ENCODE measurements around the gene EPN1. TPM values are rescaled to one million over a fixed set of nuclear protein-coding genes. Genes with fewer than 3 reads are reported as not detected.

EPN1 gene
- total RNA-seq, 1 donor from 2014 or later, result 40.3 TPM

DNA sequence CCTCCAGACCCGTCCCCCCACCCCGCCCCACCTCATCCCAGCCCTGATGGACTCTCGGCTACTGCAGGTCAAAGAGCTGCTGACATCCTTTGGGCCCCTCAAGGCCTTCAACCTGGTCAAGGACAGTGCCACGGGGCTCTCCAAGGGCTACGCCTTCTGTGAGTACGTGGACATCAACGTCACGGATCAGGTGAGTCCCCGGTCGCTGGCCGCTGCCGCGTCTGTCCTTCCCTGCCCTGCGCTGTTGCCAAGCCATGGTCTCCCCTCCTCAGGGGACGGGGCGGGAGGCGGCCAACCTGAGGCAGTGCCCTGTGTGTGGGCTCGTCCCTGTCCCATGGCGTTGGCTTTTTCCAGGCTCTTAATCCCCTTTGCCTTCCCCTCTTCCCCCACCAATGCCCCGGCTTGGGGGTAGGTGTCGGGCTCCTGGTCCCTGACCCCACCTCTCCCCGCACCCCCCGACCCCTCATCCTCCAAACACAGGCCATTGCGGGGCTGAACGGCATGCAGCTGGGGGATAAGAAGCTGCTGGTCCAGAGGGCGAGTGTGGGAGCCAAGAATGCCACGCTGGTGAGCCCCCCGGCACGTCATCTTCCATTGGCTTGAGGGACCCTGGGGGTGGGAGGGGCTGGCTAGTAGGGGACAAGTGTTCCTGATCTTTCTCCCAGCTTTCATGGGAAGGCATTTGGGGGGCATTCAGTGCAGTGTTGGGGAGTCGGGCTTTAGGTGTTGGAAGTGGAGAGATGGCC is 6.2 kb upstream of the EPN1 start:
- H3K9me3 Mint-ChIP-seq, result no peaks in the 10 kb centered on the region
- H3K4me3 Mint-ChIP-seq (ENCODE audit: low read depth), result no peak overlapping the region
- H3K4me1 Mint-ChIP-seq (ENCODE audit: low read depth), result peaks cover 3% of the 10 kb centered on the region
- no peak for DNase-seq (ENCODE audit: low spot score)
- no peak overlapping the region for H3K27ac Mint-ChIP-seq
- intact Hi-C loops (cut with micrococcal nuclease), result no loop called here
- H3K27me3 Mint-ChIP-seq (ENCODE audit: low read depth), result no peaks in the 10 kb centered on the region
- H3K36me3 Mint-ChIP-seq (ENCODE audit: low read depth), result peaks cover 83% of the 10 kb centered on the region

DNA sequence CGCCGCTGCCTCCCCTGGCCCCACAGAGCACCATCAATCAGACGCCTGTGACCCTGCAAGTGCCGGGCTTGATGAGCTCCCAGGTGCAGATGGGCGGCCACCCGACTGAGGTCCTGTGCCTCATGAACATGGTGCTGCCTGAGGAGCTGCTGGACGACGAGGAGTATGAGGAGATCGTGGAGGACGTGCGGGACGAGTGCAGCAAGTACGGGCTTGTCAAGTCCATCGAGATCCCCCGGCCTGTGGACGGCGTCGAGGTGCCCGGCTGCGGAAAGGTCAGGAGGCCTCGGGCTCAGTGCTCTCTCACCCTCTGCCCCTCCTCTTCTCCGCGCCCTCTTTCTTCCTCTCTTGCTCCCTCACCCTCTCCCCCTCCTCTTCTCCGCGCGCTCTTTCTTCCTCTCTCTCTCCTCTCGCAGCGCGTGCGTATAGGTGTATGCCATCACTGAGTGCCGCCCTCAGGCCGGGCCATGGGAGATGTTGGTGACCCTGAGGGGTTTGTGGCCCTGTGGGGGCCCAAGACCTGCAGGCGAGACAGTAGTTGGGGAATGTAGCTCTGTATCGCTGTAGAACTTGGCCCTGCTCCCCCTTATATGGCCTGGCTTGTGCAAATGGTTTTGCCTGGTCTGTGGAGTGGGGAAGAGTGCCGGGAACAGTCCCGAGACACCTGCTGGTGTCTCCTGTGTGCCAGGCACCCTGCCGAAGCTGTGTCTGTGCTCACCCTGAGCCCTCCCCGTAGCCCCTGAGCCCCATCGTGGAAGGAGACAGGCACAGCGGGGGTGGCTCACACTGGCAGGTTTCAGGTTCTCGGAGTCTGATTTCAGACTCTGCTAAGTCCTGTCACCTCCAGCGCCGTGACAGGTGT is 5.4 kb upstream of the EPN1 start:
- Mint-ChIP-seq H3K36me3 (ENCODE audit: low read depth) (peaks cover 81% of the 10 kb centered on the region), H3K9me3 (no peaks in the 10 kb centered on the region)

DNA sequence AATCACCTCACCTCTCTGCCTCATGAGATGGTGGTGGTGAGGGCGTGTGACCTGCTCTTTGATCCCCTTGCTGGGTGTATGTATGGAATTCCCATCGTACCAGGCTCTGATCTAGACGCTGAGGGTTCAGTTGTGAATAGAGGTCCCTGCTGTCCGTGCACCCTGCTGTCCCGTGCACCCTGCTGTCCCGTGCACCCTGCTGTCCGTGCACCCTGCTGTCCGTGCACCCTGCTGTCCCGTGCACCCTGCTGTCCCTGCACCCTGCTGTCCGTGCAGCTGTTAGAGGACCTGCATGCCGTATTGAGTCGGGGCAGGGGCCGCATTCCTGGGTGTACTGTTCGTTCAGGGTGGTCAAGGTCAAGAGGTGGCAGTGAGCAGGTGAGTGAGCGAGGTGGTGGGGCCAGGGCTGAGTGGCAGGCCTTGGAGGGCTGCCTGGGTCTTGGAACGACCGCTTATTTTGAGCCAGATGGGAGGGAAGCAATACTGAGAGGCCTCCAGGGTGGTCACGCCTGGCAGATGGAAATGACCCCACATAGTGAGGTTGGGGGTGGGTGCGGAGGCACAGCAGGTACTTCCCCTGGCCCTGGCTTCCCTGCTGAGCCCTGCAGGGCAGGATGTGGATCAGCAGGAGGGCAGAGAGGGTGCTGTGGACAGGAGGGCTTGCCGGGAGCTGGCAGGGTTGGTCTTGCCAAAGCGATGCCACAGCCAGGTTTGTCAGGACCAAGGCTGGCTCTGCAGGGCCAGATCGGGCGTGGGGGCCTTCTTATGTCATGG is 4.6 kb upstream of the EPN1 start:
- intact Hi-C loops (cut with micrococcal nuclease), result no loop called here
- DNase-seq (ENCODE audit: low spot score), result no peak
- H3K4me1 Mint-ChIP-seq (ENCODE audit: low read depth), result peaks cover 7% of the 10 kb centered on the region
- H3K27me3 Mint-ChIP-seq (ENCODE audit: low read depth), result no peaks in the 10 kb centered on the region
- H3K36me3 Mint-ChIP-seq (ENCODE audit: low read depth), result peaks cover 79% of the 10 kb centered on the region
- H3K4me3 Mint-ChIP-seq (ENCODE audit: low read depth), result no peak overlapping the region
- no peaks in the 10 kb centered on the region for H3K9me3 Mint-ChIP-seq
- H3K27ac Mint-ChIP-seq, result peak overlapping the region; percentile 55

More for the DNA sequence above, 5.4 kb upstream of the EPN1 start:
- DNase-seq (ENCODE audit: low spot score), result no peak
- Mint-ChIP-seq H3K4me3 (ENCODE audit: low read depth) (no peak overlapping the region), H3K4me1 (ENCODE audit: low read depth) (peaks cover 6% of the 10 kb centered on the region), H3K27me3 (ENCODE audit: low read depth) (no peaks in the 10 kb centered on the region), H3K27ac (no peak overlapping the region)
- intact Hi-C loops (cut with micrococcal nuclease), result no loop called here

DNA sequence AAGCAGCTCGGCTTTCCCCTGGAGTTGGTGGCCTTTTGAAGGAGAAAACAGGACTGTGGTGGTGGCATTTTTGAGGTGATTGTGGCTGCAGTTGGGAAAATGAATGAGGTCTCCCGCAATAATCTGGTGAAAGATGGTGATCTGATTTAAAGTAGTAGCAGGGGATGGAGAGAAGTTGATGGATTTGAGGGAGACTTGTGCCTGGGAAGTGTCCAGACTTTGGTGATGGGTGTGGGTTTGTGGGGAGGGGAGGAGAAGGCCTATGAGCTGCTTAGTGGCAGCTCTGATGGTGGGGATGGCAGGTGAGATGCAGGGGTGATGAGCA is 4.0 kb upstream of the EPN1 start:
- no peaks in the 10 kb centered on the region for H3K9me3 Mint-ChIP-seq
- peaks cover 78% of the 10 kb centered on the region for H3K36me3 Mint-ChIP-seq (ENCODE audit: low read depth)
- H3K4me1 Mint-ChIP-seq (ENCODE audit: low read depth), result peaks cover 12% of the 10 kb centered on the region
- H3K27ac Mint-ChIP-seq, result no peak overlapping the region
- no peak overlapping the region for H3K4me3 Mint-ChIP-seq (ENCODE audit: low read depth)
- intact Hi-C loops (cut with micrococcal nuclease), result no loop called here
- no peaks in the 10 kb centered on the region for H3K27me3 Mint-ChIP-seq (ENCODE audit: low read depth)
- DNase-seq (ENCODE audit: low spot score), result no peak

DNA sequence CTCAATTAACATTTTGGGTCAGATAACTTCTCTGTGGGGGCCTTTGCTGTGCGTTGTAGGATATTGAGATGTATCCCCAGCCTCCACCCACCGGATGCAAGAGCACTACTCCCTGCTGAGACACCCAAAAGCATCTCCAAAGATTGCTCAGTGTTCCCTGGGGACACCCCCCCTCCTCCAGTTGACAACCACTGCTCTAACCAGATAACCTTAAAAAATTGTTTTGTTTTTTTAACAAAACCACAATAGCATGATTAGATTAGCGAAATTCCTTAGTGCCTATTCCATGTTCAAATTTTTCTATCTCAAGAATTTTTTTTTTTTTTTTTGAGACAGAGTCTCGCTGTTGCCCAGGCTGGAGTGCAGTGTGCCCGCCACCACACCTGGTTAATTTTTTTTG is 2.6 kb upstream of the EPN1 start:
- Mint-ChIP-seq H3K27ac (no peak overlapping the region), H3K36me3 (ENCODE audit: low read depth) (peaks cover 69% of the 10 kb centered on the region), H3K27me3 (ENCODE audit: low read depth) (no peaks in the 10 kb centered on the region), H3K4me1 (ENCODE audit: low read depth) (peaks cover 24% of the 10 kb centered on the region), H3K9me3 (no peaks in the 10 kb centered on the region), H3K4me3 (ENCODE audit: low read depth) (no peak overlapping the region)
- DNase-seq (ENCODE audit: low spot score), result no peak
- intact Hi-C loops (cut with micrococcal nuclease), result no loop called here

DNA sequence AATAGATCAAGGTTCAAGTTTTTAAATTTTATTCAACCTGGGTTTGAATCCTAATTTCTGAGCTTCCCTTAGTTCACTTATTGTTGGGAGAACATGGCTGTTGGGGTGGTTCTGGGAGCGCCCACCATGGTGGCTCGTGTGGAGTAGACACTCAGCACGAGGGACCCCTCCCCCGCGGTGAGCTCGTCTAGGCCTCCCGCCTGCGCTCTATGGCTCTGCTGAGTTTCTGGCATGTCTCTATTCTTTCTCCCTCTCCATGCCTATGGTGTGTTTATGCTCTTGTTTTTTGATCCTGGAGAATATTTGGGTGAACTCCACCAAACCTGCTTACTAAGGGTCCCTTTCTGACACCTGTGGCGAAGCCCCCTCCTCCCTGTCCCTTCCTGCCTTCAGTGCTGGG is 1.6 kb upstream of the EPN1 start:
- no peak overlapping the region for H3K4me3 Mint-ChIP-seq (ENCODE audit: low read depth)
- H3K27ac Mint-ChIP-seq, result peak overlapping the region; percentile 5
- peaks cover 68% of the 10 kb centered on the region for H3K36me3 Mint-ChIP-seq (ENCODE audit: low read depth)
- no peaks in the 10 kb centered on the region for H3K27me3 Mint-ChIP-seq (ENCODE audit: low read depth)
- H3K4me1 Mint-ChIP-seq (ENCODE audit: low read depth), result peaks cover 30% of the 10 kb centered on the region
- H3K9me3 Mint-ChIP-seq, result no peaks in the 10 kb centered on the region
- intact Hi-C loops (cut with micrococcal nuclease), result no loop called here
- no peak for DNase-seq (ENCODE audit: low spot score)

DNA sequence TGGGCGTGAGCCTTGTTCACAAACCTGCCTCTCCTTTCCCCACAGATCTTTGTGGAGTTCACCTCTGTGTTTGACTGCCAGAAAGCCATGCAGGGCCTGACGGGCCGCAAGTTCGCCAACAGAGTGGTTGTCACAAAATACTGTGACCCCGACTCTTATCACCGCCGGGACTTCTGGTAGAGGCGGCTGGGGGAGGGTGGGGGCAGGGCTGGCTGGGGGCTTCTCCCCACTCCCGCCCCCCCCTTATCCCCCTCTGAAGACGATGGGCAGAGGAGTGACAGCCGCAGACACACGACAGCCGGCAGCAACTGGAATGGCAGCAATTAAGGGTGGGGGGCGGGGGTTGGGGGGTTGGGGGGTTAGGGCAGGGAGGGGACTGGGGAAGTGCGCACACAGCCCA is 1.1 kb upstream of the EPN1 start:
- Mint-ChIP-seq H3K4me3 (ENCODE audit: low read depth) (no peak overlapping the region), H3K27me3 (ENCODE audit: low read depth) (no peaks in the 10 kb centered on the region), H3K9me3 (no peaks in the 10 kb centered on the region), H3K27ac (peak overlapping the region; percentile 5), H3K4me1 (ENCODE audit: low read depth) (peaks cover 31% of the 10 kb centered on the region), H3K36me3 (ENCODE audit: low read depth) (peaks cover 72% of the 10 kb centered on the region)
- intact Hi-C loops (cut with micrococcal nuclease), result no loop called here
- DNase-seq (ENCODE audit: low spot score), result no peak

DNA sequence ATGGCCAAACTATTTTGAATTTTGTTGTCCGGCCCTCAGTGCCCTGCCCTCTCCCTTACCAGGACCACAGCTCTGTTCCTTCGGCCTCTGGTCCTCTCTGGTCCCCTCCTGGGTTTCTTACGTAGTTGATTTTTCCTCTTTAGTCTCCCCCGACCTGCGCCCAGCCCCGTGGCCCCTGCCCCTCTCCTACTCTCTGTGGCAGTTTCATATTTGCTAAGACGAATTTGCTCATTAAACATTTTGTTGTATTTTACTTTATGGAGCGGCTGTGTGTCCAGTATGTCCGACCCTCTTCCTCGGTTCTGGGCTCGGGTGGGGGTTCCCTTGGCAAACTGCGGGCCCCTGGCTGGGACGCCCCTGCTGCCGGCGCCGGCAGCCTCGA is 576 bp upstream of the EPN1 start:
- intact Hi-C loops (cut with micrococcal nuclease), result no loop called here
- DNase-seq (ENCODE audit: low spot score), result no peak
- H3K27me3 Mint-ChIP-seq (ENCODE audit: low read depth), result no peaks in the 10 kb centered on the region
- peak overlapping the region; percentile 61 for H3K4me3 Mint-ChIP-seq (ENCODE audit: low read depth)
- H3K9me3 Mint-ChIP-seq, result no peaks in the 10 kb centered on the region
- peaks cover 72% of the 10 kb centered on the region for H3K36me3 Mint-ChIP-seq (ENCODE audit: low read depth)
- H3K27ac Mint-ChIP-seq, result peak overlapping the region; percentile 55
- H3K4me1 Mint-ChIP-seq (ENCODE audit: low read depth), result peaks cover 34% of the 10 kb centered on the region

DNA sequence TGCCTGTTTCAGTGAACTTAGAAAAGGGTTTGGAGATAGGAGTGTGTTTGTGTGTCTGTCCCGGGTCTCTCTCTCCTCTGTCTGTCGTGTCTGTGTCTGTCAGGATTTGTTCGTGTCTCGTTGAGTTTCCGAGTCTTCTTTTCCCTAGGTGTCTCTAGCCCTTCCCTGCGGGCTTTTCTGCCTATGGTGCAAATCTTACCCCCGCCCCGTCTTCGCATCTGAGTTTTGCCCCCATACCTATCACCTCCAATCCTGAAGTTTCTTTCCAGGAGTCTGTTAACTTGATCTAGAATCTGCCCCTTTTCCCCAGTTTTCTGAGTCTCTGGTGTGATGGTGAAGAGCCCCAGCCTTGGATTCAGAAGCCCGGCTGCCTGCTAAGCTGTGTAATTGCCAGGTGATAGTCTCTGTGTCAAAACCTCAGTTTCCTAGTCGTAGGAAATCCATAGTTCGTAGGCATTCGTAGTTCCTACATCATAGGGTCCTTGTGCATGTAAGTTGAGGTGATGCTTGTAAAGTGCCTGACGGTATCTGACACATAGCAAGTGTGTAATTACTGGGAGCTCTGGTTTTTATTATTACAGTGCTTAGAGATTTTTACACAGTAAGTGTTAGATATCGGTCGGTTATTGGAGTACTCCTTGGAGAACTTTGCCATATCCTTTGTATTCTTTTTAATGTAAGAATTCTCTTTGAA is 782 bp downstream of the EPN1 start:
- Mint-ChIP-seq H3K36me3 (ENCODE audit: low read depth) (peaks cover 63% of the 10 kb centered on the region), H3K27ac (peak overlapping the region; percentile 97), H3K4me1 (ENCODE audit: low read depth) (peaks cover 37% of the 10 kb centered on the region), H3K9me3 (no peaks in the 10 kb centered on the region), H3K27me3 (ENCODE audit: low read depth) (no peaks in the 10 kb centered on the region), H3K4me3 (ENCODE audit: low read depth) (peak overlapping the region; percentile 100)
- no peak for DNase-seq (ENCODE audit: low spot score)
- intact Hi-C loops (cut with micrococcal nuclease), result loop anchor here (1.0 to 5.0 kb wide), 2 partner anchors 21 to 34 kb away; partner anchors contain the start of genes U2AF2, ZNF580 and ZNF581

DNA sequence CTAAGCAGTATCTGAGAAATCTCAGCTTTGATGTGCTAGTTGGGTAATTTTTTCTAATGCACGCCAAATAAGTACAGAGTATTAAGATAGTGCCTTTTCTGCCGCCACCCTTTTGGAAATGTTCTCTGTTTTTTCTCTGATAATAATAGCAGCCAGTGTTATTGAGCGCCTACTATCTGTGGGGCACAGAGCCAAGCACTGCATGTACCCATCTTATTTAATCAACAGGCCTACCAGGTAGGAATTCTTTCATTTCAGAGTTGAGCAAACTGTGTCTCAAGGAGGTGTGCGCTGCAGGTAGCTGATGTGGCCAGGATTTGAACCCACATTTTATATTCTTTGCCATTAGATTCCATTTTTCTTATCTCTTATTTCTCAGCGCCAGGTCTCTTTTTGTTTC is 1.4 kb downstream of the EPN1 start:
- peak overlapping the region; percentile 100 for H3K4me3 Mint-ChIP-seq (ENCODE audit: low read depth)
- H3K4me1 Mint-ChIP-seq (ENCODE audit: low read depth), result peaks cover 37% of the 10 kb centered on the region
- no peaks in the 10 kb centered on the region for H3K27me3 Mint-ChIP-seq (ENCODE audit: low read depth)
- peak overlapping the region; percentile 23 for H3K27ac Mint-ChIP-seq
- peaks cover 57% of the 10 kb centered on the region for H3K36me3 Mint-ChIP-seq (ENCODE audit: low read depth)
- DNase-seq (ENCODE audit: low spot score), result no peak
- intact Hi-C loops (cut with micrococcal nuclease), result loop anchor here (5.0 kb wide), 1 partner anchor 34 kb away; the partner anchor contains the start of genes ZNF580 and ZNF581
- no peaks in the 10 kb centered on the region for H3K9me3 Mint-ChIP-seq

DNA sequence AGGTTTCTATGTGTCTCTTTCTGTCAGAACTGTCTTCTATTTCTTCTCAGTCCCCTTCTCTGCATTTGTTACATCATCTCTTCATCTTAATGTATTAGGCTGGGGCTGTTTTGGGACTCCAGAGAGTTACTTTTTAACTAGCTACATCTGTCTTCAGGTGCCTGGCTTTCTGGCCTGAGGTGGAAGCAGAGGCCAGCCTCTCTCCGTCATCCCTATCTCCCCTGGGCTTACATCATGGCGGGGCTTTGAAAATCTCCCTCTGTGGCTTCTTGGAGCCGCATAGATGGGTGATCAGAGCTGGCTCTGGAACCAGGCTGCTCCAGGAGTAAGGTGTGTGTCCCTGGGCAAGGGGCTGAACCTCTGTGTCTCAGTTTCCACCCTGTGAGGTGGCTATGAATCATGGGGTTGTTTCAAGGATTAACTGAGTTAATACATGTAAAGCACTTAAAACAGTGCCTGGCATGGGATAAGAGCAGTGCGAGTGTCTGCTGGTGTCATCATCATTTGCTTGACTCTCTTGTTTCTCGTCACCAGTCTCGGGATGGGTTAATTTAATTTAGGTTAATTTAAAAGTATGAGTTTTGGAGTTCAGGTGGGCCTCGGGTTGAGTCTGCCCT is 2.0 kb downstream of the EPN1 start:
- no peak for DNase-seq (ENCODE audit: low spot score)
- intact Hi-C loops (cut with micrococcal nuclease), result loop anchor here (5.0 kb wide), 1 partner anchor 35 kb away; the partner anchor contains the start of genes ZNF580 and ZNF581
- no peaks in the 10 kb centered on the region for H3K27me3 Mint-ChIP-seq (ENCODE audit: low read depth)
- H3K36me3 Mint-ChIP-seq (ENCODE audit: low read depth), result peaks cover 53% of the 10 kb centered on the region
- H3K4me3 Mint-ChIP-seq (ENCODE audit: low read depth), result peak overlapping the region; percentile 100
- no peaks in the 10 kb centered on the region for H3K9me3 Mint-ChIP-seq
- peak overlapping the region; percentile 23 for H3K27ac Mint-ChIP-seq
- peaks cover 37% of the 10 kb centered on the region for H3K4me1 Mint-ChIP-seq (ENCODE audit: low read depth)

DNA sequence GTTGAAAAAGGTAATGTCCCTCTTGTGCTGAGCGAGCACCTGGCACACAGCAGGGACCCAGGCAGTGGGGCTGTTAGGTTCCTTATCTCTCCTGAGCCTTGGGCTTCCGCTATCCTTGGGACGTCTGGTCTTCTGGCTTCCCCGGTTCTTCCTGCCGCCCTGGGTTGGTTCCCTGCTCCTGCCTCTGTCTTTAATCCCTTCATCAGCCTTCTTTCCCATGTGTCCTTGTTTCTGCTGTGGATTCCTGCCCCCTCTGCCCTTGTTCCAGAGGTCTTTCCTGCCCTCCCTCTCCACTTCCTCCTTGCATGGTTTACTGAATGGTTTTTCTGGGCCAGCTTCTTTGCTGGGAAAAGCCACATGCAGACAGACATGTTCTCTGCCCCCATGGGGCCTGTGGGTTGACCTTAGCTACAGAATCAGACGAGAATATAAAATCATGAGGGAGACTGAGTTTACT is 2.6 kb downstream of the EPN1 start:
- H3K4me1 Mint-ChIP-seq (ENCODE audit: low read depth), result peaks cover 37% of the 10 kb centered on the region
- DNase-seq (ENCODE audit: low spot score), result no peak
- peaks cover 49% of the 10 kb centered on the region for H3K36me3 Mint-ChIP-seq (ENCODE audit: low read depth)
- intact Hi-C loops (cut with micrococcal nuclease), result loop anchor here (5.0 kb wide), 1 partner anchor 35 kb away; the partner anchor contains the start of genes ZNF580 and ZNF581
- H3K27me3 Mint-ChIP-seq (ENCODE audit: low read depth), result no peaks in the 10 kb centered on the region
- no peaks in the 10 kb centered on the region for H3K9me3 Mint-ChIP-seq
- peak overlapping the region; percentile 5 for H3K27ac Mint-ChIP-seq
- H3K4me3 Mint-ChIP-seq (ENCODE audit: low read depth), result peak overlapping the region; percentile 23

All from activated T-helper 2 cell treated with anti-CD3 and anti-CD28 coated beads, Interferon-gamma antibody, Interleukin-2, Interleukin-4, amounts not matched to agents 10 μg/mL and 5 μg/mL and 100 μg/mL, durations not matched to agents 14 hours and 24 hours and 36 hours (primary cell).